WI38 (cell line): Measurements from ENCODE around the gene TCF12.

Experiments
- H3K4me3 ChIP-seq: 2 replicates; pipeline ENCODE4 v1.5.1; 2011; ENCODE audit warnings: low read depth, mild to moderate bottlenecking, control low read depth, low read length
- CTCF ChIP-seq: IDR thresholded peaks from 2 replicates; pipeline ENCODE4 v1.5.1; 2012; ENCODE audit warnings: low read depth, mild to moderate bottlenecking, control low read depth, low read length

TCF12 gene

GRCh38 chr15:57028176-57028575 lies 109.7 kb downstream of the TCF12 start:
- no peak for TF ChIP-seq CTCF
- H3K4me3 ChIP-seq = no peak overlapping the region

DNA sequence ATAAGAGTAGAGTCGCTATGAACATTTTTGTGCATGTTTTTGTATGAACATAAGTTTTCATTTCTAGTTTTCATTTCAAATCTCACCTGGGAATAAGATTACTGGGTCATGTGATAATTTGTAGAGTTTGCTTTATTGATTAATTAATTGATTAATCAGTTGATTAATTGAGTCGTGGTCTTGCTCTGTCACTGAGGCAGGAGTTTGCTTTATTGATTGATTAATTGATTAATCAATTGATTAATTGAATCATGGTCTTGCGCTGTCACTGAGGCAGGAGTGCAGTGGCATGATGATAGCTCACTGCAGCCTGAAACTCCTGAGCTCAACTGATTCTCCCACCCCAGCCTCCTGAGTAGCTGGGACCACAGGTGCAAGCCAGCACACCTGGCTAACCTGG lies 111.6 kb downstream of the TCF12 start:
- H3K4me3 ChIP-seq = no peak overlapping the region
- TF ChIP-seq CTCF = no peak

- TF ChIP-seq CTCF = no peak
- H3K4me3 ChIP-seq = no peak overlapping the region
Measured at GRCh38 chr15:57031082-57031481, 112.6 kb downstream of the TCF12 start.

GRCh38 chr15:57031605-57032004 lies 113.2 kb downstream of the TCF12 start:
- H3K4me3 ChIP-seq = no peak overlapping the region
- no peak for TF ChIP-seq CTCF

GRCh38 chr15:57032338-57032737 lies 113.9 kb downstream of the TCF12 start:
- H3K4me3 ChIP-seq = no peak overlapping the region
- no peak for TF ChIP-seq CTCF

- TF ChIP-seq CTCF = no peak
- H3K4me3 ChIP-seq = no peak overlapping the region
Measured at GRCh38 chr15:57033715-57034439, 115.4 kb downstream of the TCF12 start.

GRCh38 chr15:57034613-57035012 lies 116.2 kb downstream of the TCF12 start:
- H3K4me3 ChIP-seq = no peak overlapping the region
- no peak for TF ChIP-seq CTCF
